ENCODE measurements around the gene ANXA4.

The ANXA4 gene

DNA sequence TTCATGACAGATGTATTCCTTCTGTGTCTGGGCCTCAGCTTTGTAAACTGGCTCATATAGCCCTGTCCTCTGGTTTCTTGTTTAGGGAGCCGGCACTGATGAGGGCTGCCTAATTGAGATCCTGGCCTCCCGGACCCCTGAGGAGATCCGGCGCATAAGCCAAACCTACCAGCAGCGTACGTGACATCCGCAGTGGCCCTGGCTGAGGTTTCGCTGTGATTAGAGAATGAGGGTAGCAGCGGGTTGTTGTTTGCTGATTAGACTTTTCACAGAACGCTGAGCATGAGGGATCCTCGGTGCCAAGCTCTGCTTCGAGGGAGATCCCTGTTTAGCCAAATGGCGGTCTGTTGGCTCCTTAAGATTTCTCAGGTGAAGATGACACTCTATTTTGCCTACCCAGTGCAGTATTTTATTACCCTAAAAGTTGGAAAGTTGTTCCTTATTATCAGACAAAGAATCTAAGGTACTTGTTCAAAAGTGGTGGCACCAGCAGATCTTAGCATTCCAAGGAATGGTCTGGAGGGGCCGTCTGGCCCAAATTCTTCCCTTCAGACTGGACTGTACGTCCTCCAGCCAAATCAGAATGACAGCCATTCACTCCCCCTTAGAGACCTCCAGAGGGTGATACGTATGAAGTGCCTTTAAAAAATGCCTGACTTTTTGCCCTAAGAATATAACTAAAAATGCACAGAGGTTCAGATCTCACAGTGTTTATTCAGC, 66.0 kb downstream of the ANXA4 start:
- no peaks in the 10 kb centered on the region for H3K9me3 ChIP-seq (ENCODE audit: control extremely low read depth in 1 of 5, control insufficient read depth in 4 of 5, insufficient read depth in 2 of 5, low read depth in 1 of 5, low read length in 4 of 5)
- H3K27me3 ChIP-seq (replicated peaks in 2 of 5; ENCODE audit: control insufficient read depth in 4 of 5, insufficient read depth in 5 of 5, low read length in 4 of 5), result no peaks in the 10 kb centered on the region
- H3K4me3 ChIP-seq (ENCODE audit: control insufficient read depth in 1 of 7, extremely low read depth in 1 of 7, insufficient read depth in 4 of 7, low read depth in 2 of 7, low read length in 6 of 7), result no peak overlapping the region
- H3K36me3 ChIP-seq (ENCODE audit: control insufficient read depth in 4 of 4, insufficient read depth in 4 of 4, low read length in 3 of 4), result peaks cover 10 to 46% (median 20%) of the 10 kb centered on the region in 4 experiments
- H3K4me1 ChIP-seq (ENCODE audit: control extremely low read depth in 1 of 4, control insufficient read depth in 4 of 4, insufficient read depth in 4 of 4, low read length in 3 of 4), result peaks cover 4 to 19% (median 10%) of the 10 kb centered on the region in 4 experiments
- H3K27ac ChIP-seq (ENCODE audit: insufficient read depth in 1 of 2, low read depth in 1 of 2, low read length in 2 of 2, poor library complexity in 1 of 2, severe bottlenecking in 2 of 2), result no peak overlapping the region
- ChIA-PET CTCF (interaction anchor here (0.7 to 3.2 kb wide), 4 partner anchors 8 to 84 kb away, joined by 3 to 10 read pairs (median 6); no protein-coding TSS in a partner anchor), POLR2A (interaction anchor here (1.3 kb wide), 1 partner anchor 9 kb away, joined by 3 read pairs; no protein-coding TSS in a partner anchor)
- 97% methylated on average over 15 of the region's 16 CpGs for WGBS (ENCODE audit: insufficient coverage)
- DNase-seq, result no peak

DNA sequence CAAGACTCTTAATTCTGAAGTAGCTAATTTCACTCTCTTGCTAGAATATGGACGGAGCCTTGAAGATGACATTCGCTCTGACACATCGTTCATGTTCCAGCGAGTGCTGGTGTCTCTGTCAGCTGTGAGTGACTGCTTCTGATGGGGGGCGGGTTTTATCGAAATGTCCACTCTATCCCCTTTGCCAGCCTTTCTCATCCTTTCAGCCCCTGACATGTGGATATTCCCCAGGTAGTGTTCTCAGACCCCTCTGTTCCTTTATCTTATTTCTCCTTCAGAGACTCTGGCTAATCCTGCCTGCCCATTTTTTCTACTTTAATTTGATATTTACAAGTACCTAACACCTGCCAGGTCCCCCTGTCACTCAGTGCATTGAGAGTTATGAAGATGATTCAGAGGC, 68.6 kb downstream of the ANXA4 start:
- POLR2A ChIA-PET, result no interaction called here
- 95% methylated on average over 6 of the region's 6 CpGs for whole genome bisulfite sequencing (ENCODE audit: insufficient coverage)
- CTCF ChIA-PET, result interaction anchor here (0.7 to 2.2 kb wide), 4 partner anchors 8 to 87 kb away, joined by 3 to 13 read pairs (median 4); no protein-coding TSS in a partner anchor
- Histone ChIP-seq H3K27ac (ENCODE audit: insufficient read depth in 1 of 2, low read depth in 1 of 2, low read length in 2 of 2, poor library complexity in 1 of 2, severe bottlenecking in 2 of 2) (no peak overlapping the region), H3K36me3 (ENCODE audit: control insufficient read depth in 4 of 4, insufficient read depth in 4 of 4, low read length in 3 of 4) (peaks cover 10 to 59% (median 23%) of the 10 kb centered on the region in 4 experiments), H3K9me3 (ENCODE audit: control extremely low read depth in 1 of 5, control insufficient read depth in 4 of 5, insufficient read depth in 2 of 5, low read depth in 1 of 5, low read length in 4 of 5) (peaks cover 0 to 2% (median 0%) of the 10 kb centered on the region in 5 experiments), H3K4me3 (ENCODE audit: control insufficient read depth in 1 of 7, extremely low read depth in 1 of 7, insufficient read depth in 4 of 7, low read depth in 2 of 7, low read length in 6 of 7) (no peak overlapping the region), H3K27me3 (replicated peaks in 2 of 5; ENCODE audit: control insufficient read depth in 4 of 5, insufficient read depth in 5 of 5, low read length in 4 of 5) (no peaks in the 10 kb centered on the region), H3K4me1 (ENCODE audit: control extremely low read depth in 1 of 4, control insufficient read depth in 4 of 4, insufficient read depth in 4 of 4, low read length in 3 of 4) (no peaks in the 10 kb centered on the region)
- DNase-seq, result no peak

DNA sequence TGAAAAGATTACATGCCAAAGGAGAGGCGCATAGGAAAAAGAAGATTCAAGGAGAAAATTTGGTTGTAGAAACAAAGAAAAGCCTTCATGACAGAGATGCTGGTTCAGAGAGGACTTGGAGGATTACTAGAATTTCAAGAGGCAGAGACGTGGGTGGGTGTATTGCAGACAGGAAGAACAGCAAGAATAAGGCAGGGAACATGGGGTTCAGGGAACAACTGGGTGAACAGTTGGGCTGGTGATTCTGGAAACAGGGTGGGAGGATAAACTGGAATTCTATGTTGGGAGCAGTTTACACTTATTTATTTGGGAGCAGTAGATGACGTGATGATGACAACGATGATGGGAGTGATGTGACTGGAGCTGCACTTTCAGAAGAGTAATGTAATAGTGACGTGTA, 69.1 kb downstream of the ANXA4 start:
- DNase-seq, result no peak

DNA sequence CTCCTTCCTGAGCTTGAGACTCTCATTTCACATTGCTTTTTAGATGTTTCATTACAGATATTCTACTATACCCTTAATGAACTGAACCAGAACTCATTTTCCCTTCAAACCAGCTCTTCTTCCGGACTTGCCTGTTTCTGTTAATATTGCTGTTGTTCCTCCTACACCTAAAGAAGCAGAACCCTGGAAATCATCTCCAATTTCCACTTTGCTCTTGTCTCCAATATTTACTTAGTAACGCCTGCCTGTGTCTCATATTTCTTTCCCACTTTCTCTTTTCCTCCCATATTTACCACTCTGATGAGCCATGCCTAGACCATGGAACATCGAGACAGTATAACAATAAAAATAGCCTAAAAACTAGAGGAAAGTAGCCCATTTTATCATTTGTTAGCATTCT, 69.7 kb downstream of the ANXA4 start:
- 100% methylated on average over 2 of the region's 3 CpGs for WGBS (ENCODE audit: insufficient coverage)
- Histone ChIP-seq H3K9me3 (ENCODE audit: control extremely low read depth in 1 of 5, control insufficient read depth in 4 of 5, insufficient read depth in 2 of 5, low read depth in 1 of 5, low read length in 4 of 5) (peaks cover 0 to 2% (median 0%) of the 10 kb centered on the region in 5 experiments), H3K27me3 (replicated peaks in 2 of 5; ENCODE audit: control insufficient read depth in 4 of 5, insufficient read depth in 5 of 5, low read length in 4 of 5) (no peaks in the 10 kb centered on the region), H3K4me1 (ENCODE audit: control extremely low read depth in 1 of 4, control insufficient read depth in 4 of 4, insufficient read depth in 4 of 4, low read length in 3 of 4) (peaks cover 0 to 3% (median under 1%) of the 10 kb centered on the region in 4 experiments), H3K27ac (ENCODE audit: insufficient read depth in 1 of 2, low read depth in 1 of 2, low read length in 2 of 2, poor library complexity in 1 of 2, severe bottlenecking in 2 of 2) (no peak overlapping the region), H3K36me3 (ENCODE audit: control insufficient read depth in 4 of 4, insufficient read depth in 4 of 4, low read length in 3 of 4) (peaks cover 10 to 54% (median 20%) of the 10 kb centered on the region in 4 experiments), H3K4me3 (ENCODE audit: control insufficient read depth in 1 of 7, extremely low read depth in 1 of 7, insufficient read depth in 4 of 7, low read depth in 2 of 7, low read length in 6 of 7) (no peak overlapping the region)
- DNase-seq, result no peak
- ChIA-PET CTCF (interaction anchor here (1.1 to 10.8 kb wide), 4 partner anchors 11 to 96 kb away, joined by 3 to 164 read pairs (median 10); no protein-coding TSS in a partner anchor), POLR2A (interaction anchor here (0.7 kb wide), 1 partner anchor 1464 kb away, joined by 3 read pairs; no protein-coding TSS in a partner anchor)

More for the DNA sequence above, 69.1 kb downstream of the ANXA4 start:
- Histone ChIP-seq H3K9me3 (ENCODE audit: control extremely low read depth in 1 of 5, control insufficient read depth in 4 of 5, insufficient read depth in 2 of 5, low read depth in 1 of 5, low read length in 4 of 5) (peaks cover 0 to 2% (median 0%) of the 10 kb centered on the region in 5 experiments), H3K4me3 (ENCODE audit: control insufficient read depth in 1 of 7, extremely low read depth in 1 of 7, insufficient read depth in 4 of 7, low read depth in 2 of 7, low read length in 6 of 7) (no peak overlapping the region), H3K27ac (ENCODE audit: insufficient read depth in 1 of 2, low read depth in 1 of 2, low read length in 2 of 2, poor library complexity in 1 of 2, severe bottlenecking in 2 of 2) (no peak overlapping the region), H3K4me1 (ENCODE audit: control extremely low read depth in 1 of 4, control insufficient read depth in 4 of 4, insufficient read depth in 4 of 4, low read length in 3 of 4) (peaks cover 0 to 3% (median 0%) of the 10 kb centered on the region in 4 experiments), H3K27me3 (replicated peaks in 2 of 5; ENCODE audit: control insufficient read depth in 4 of 5, insufficient read depth in 5 of 5, low read length in 4 of 5) (no peaks in the 10 kb centered on the region), H3K36me3 (ENCODE audit: control insufficient read depth in 4 of 4, insufficient read depth in 4 of 4, low read length in 3 of 4) (peaks cover 10 to 59% (median 23%) of the 10 kb centered on the region in 4 experiments)
- ChIA-PET POLR2A (interaction anchor here (0.7 kb wide), 1 partner anchor 1463 kb away, joined by 3 read pairs; no protein-coding TSS in a partner anchor), CTCF (interaction anchor here (1.1 to 10.8 kb wide), 6 partner anchors 8 to 95 kb away, joined by 3 to 164 read pairs (median 9); no protein-coding TSS in a partner anchor)
- 96% methylated on average over 4 of the region's 5 CpGs for WGBS (ENCODE audit: insufficient coverage)

DNA sequence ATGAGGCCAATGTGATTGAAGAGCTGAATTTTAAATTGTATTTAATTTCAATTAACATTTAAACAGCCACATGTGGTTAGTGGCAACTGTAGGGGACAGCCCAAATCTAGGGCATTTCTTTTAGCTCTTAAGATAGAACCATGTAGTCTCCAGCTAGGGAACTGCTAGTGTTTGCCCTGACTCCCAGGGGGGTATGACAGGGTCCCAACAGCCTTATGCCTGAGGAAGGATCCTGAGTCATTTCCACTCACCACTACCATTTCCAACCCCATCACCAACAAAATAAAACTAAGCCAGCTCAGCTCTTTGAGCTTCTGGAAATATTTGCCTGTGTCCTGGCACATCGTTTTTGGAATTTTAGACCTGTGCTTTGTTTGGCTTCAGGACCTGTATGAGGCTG, 73.8 kb downstream of the ANXA4 start:
- WGBS (ENCODE audit: insufficient coverage), result 83% methylated on average over 1 of the region's 1 CpG
- DNase-seq, result no peak
- POLR2A ChIA-PET, result interaction anchor here (1.5 kb wide), 1 partner anchor 74 kb away, joined by 3 read pairs; the partner anchor contains the start of gene ANXA4
- CTCF ChIA-PET, result interaction anchor here (1.1 to 10.8 kb wide), 18 partner anchors 8 to 97 kb away, joined by 3 to 164 read pairs (median 10); partner anchors contain the start of genes ANXA4 and GMCL1
- peaks cover 0 to 2% (median 0%) of the 10 kb centered on the region in 5 experiments for H3K9me3 ChIP-seq (ENCODE audit: control extremely low read depth in 1 of 5, control insufficient read depth in 4 of 5, insufficient read depth in 2 of 5, low read depth in 1 of 5, low read length in 4 of 5)
- peaks cover 11 to 38% (median 16%) of the 10 kb centered on the region in 4 experiments for H3K36me3 ChIP-seq (ENCODE audit: control insufficient read depth in 4 of 4, insufficient read depth in 4 of 4, low read length in 3 of 4)
- H3K4me1 ChIP-seq (ENCODE audit: control extremely low read depth in 1 of 4, control insufficient read depth in 4 of 4, insufficient read depth in 4 of 4, low read length in 3 of 4), result peaks cover 4 to 11% (median 6%) of the 10 kb centered on the region in 4 experiments
- H3K4me3 ChIP-seq (ENCODE audit: control insufficient read depth in 1 of 7, extremely low read depth in 1 of 7, insufficient read depth in 4 of 7, low read depth in 2 of 7, low read length in 6 of 7), result no peak overlapping the region
- H3K27me3 ChIP-seq (replicated peaks in 2 of 5; ENCODE audit: control insufficient read depth in 4 of 5, insufficient read depth in 5 of 5, low read length in 4 of 5), result no peaks in the 10 kb centered on the region
- H3K27ac ChIP-seq (ENCODE audit: insufficient read depth in 1 of 2, low read depth in 1 of 2, low read length in 2 of 2, poor library complexity in 1 of 2, severe bottlenecking in 2 of 2), result no peak overlapping the region

DNA sequence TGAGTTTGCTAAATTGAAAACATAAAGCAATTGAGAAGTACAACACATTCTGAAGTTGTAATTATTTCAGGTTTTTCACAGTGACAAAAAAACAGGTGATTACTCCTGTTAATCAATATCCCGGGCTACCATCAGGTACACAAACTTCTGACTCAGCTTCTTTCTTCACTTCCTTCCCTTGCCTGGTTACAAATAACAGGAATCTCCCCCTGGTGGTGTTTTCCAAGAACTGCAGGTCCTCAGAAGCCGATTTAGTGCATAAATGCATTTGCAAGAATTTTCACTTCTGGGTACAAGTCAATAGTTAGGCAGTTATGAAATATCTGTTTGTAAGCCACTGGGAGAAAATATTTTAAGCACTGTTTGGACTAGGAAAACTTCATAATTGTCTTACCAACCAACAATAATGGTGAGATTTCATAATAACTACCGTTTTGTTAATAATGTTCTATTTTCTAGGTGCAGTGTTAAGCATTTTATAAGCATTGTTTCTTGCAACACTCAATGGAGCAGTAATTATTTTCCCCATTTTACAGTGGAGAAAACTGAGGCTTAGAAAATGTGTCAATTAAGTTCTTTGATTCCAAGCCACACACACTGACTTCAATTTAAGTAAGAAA, 75.1 kb downstream of the ANXA4 start:
- Histone ChIP-seq H3K27me3 (replicated peaks in 2 of 5; ENCODE audit: control insufficient read depth in 4 of 5, insufficient read depth in 5 of 5, low read length in 4 of 5) (no peaks in the 10 kb centered on the region), H3K4me3 (ENCODE audit: control insufficient read depth in 1 of 7, extremely low read depth in 1 of 7, insufficient read depth in 4 of 7, low read depth in 2 of 7, low read length in 6 of 7) (no peak overlapping the region), H3K36me3 (ENCODE audit: control insufficient read depth in 4 of 4, insufficient read depth in 4 of 4, low read length in 3 of 4) (peaks cover 8 to 40% (median 16%) of the 10 kb centered on the region in 4 experiments), H3K27ac (ENCODE audit: insufficient read depth in 1 of 2, low read depth in 1 of 2, low read length in 2 of 2, poor library complexity in 1 of 2, severe bottlenecking in 2 of 2) (no peak overlapping the region), H3K4me1 (ENCODE audit: control extremely low read depth in 1 of 4, control insufficient read depth in 4 of 4, insufficient read depth in 4 of 4, low read length in 3 of 4) (peaks cover 4 to 11% (median 6%) of the 10 kb centered on the region in 4 experiments), H3K9me3 (ENCODE audit: control extremely low read depth in 1 of 5, control insufficient read depth in 4 of 5, insufficient read depth in 2 of 5, low read depth in 1 of 5, low read length in 4 of 5) (peaks cover 0 to 2% (median 0%) of the 10 kb centered on the region in 5 experiments)
- peak; percentile 89 to 94 (median 92) for DNase-seq
- WGBS (ENCODE audit: insufficient coverage), result 0% methylated on average over 1 of the region's 3 CpGs
- ChIA-PET POLR2A (interaction anchor here (0.6 kb wide), 1 partner anchor 55 kb away, joined by 3 read pairs; no protein-coding TSS in a partner anchor), CTCF (interaction anchor here (0.6 to 10.8 kb wide), 23 partner anchors 9 to 1570 kb away, joined by 3 to 164 read pairs (median 7); partner anchors contain the start of genes ANXA4 and GMCL1)

All from common myeloid progenitor, CD34-positive (primary cell).